Measurements from ENCODE around the gene LONP2. TPM values are rescaled to one million over a fixed set of nuclear protein-coding genes. Genes with fewer than 3 reads are reported as not detected.
A peak's percentile ranks its signal among the peaks of the same experiment; 100 is the strongest.

The LONP2 gene, protein sequence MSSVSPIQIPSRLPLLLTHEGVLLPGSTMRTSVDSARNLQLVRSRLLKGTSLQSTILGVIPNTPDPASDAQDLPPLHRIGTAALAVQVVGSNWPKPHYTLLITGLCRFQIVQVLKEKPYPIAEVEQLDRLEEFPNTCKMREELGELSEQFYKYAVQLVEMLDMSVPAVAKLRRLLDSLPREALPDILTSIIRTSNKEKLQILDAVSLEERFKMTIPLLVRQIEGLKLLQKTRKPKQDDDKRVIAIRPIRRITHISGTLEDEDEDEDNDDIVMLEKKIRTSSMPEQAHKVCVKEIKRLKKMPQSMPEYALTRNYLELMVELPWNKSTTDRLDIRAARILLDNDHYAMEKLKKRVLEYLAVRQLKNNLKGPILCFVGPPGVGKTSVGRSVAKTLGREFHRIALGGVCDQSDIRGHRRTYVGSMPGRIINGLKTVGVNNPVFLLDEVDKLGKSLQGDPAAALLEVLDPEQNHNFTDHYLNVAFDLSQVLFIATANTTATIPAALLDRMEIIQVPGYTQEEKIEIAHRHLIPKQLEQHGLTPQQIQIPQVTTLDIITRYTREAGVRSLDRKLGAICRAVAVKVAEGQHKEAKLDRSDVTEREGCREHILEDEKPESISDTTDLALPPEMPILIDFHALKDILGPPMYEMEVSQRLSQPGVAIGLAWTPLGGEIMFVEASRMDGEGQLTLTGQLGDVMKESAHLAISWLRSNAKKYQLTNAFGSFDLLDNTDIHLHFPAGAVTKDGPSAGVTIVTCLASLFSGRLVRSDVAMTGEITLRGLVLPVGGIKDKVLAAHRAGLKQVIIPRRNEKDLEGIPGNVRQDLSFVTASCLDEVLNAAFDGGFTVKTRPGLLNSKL
- total RNA-seq = 54.5 and 56.8 TPM in 2 replicates

DNA sequence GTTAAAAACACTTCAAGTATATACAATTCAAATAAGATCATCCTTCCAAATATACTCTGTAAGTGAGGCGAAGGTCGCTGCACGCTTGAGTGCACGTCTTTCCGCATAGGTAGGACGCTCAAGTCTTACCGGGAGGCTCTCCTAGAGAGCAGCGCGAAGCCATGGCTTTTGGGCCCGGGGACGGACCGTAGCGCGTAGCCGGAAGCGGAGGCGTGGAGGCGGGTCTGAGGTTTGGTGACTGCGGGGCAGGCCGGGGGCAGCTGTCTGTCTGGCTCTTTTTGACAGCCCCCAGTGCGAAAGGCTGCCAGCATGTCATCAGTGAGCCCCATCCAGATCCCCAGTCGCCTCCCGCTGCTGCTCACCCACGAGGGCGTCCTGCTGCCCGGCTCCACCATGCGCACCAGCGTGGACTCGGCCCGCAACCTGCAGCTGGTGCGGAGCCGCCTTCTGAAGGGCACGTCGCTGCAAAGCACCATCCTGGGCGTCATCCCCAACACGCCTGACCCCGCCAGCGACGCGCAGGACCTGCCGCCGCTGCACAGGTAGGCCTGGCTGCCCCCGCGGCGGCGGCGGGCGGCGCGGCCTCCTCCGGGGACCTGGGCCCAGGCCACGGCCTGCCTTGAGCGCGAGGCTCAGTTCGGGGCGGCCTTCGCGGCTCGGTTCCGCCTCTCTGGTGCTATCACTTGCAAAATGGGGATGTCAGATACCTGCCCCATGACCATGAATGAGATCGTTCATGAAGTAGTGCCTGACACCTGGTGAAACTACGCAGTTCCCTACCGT is at the start of gene LONP2:
Gene LONP2 (plus strand): TSS at position 221 of the 783 bp plus-strand sequence. CDS start 89 bp downstream, at position 310.
- Histone ChIP-seq H2AFZ (ENCODE audit: low read length) (peak within 1 kb of the TSS; percentile 98), H3K27me3 (ENCODE audit: insufficient read depth, low read length) (no peaks in the 10 kb centered on the region), H4K20me1 (ENCODE audit: insufficient read depth, low read length) (peaks cover 38% of the 10 kb centered on the region), H3K36me3 (ENCODE audit: insufficient read depth, low read length) (no peaks in the 10 kb centered on the region), H3K27ac (ENCODE audit: low read depth, low read length) (peak within 1 kb of the TSS; percentile 90), H3K4me2 (ENCODE audit: insufficient read depth, low read length) (peak within 1 kb of the TSS; percentile 97), H3K79me2 (ENCODE audit: insufficient read depth, low read length) (peaks cover 53% of the 10 kb centered on the region), H3K4me3 (ENCODE audit: insufficient read depth, low read length) (peak within 1 kb of the TSS; percentile 98), H3K9me3 (ENCODE audit: low read depth, low read length) (no peaks in the 10 kb centered on the region), H3K4me1 (ENCODE audit: insufficient read depth, low read length) (peaks cover 20% of the 10 kb centered on the region)
- TF ChIP-seq, protein P1, sequence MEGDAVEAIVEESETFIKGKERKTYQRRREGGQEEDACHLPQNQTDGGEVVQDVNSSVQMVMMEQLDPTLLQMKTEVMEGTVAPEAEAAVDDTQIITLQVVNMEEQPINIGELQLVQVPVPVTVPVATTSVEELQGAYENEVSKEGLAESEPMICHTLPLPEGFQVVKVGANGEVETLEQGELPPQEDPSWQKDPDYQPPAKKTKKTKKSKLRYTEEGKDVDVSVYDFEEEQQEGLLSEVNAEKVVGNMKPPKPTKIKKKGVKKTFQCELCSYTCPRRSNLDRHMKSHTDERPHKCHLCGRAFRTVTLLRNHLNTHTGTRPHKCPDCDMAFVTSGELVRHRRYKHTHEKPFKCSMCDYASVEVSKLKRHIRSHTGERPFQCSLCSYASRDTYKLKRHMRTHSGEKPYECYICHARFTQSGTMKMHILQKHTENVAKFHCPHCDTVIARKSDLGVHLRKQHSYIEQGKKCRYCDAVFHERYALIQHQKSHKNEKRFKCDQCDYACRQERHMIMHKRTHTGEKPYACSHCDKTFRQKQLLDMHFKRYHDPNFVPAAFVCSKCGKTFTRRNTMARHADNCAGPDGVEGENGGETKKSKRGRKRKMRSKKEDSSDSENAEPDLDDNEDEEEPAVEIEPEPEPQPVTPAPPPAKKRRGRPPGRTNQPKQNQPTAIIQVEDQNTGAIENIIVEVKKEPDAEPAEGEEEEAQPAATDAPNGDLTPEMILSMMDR (IDR thresholded peaks at IDR 0.05; ENCODE audit: extremely low read depth, low read depth, low read length) = no peak
- peak; percentile 96 for DNase-seq (ENCODE audit: insufficient read length, low spot score, missing footprints)

DNA sequence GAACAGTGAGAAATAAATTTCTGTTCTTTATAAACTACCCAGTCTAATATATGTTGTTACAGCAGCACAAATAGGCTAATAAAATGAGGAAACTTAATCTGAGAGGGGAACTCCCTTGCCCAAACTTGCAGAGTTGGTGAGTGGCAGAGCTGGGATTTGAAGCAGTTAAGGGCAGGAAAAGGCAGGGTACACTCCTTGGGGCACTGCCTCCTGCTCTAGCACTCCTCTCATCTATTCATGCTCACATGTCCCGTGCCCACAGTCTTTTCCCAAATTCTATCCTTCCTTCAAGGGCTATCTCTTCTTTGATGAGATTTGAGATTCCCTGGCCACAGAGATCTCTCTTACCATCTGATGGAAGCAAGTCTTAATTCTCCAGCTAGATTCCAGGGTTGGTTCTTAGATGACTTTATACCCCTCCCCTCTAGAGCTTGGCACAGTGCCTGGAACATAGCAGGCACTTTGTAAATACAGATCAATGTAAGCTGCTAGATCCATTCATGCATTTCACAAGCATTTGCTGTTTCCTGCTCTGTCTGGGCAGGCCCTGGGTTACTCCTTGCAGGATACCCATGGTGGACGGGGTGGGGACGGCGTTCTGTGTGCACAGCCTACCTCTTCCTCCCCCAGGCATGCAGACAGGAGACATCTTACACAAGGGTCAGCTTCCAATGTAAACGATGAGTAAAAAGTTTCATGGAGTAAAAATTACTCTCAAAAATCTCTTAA is 49.1 kb upstream of the LONP2 start:
- DNase-seq (ENCODE audit: insufficient read length, low spot score, missing footprints) = no peak
- Histone ChIP-seq H3K4me2 (ENCODE audit: insufficient read depth, low read length) (no peak overlapping the region), H3K4me3 (ENCODE audit: insufficient read depth, low read length) (no peak overlapping the region), H3K79me2 (ENCODE audit: insufficient read depth, low read length) (no peaks in the 10 kb centered on the region), H3K27ac (ENCODE audit: low read depth, low read length) (no peak overlapping the region), H3K36me3 (ENCODE audit: insufficient read depth, low read length) (no peaks in the 10 kb centered on the region), H4K20me1 (ENCODE audit: insufficient read depth, low read length) (no peaks in the 10 kb centered on the region), H3K4me1 (ENCODE audit: insufficient read depth, low read length) (no peaks in the 10 kb centered on the region), H2AFZ (ENCODE audit: low read length) (peak overlapping the region; percentile 22), H3K9me3 (ENCODE audit: low read depth, low read length) (no peaks in the 10 kb centered on the region), H3K27me3 (ENCODE audit: insufficient read depth, low read length) (no peaks in the 10 kb centered on the region)
- TF ChIP-seq, protein P1 (IDR thresholded peaks at IDR 0.05; ENCODE audit: extremely low read depth, low read depth, low read length) = no peak

DNA sequence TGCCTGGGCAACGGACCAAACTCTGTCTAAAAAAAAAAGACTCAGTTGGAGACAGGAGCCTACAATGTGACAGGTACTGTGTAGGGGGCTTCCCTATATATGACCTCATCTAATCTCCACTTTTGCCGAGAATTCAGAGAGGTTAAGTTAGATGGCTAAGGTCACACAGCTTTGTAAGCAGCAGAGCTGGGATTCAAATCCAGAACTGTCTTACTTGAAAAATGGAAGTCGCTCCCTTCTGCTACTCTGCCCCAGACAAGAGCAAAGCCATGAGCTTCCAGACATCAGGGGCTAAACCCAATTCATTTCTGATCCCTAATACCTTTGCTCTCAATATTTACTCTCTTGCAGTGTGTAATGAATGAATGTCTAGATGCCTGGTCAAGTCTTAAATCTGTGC is 46.8 kb upstream of the LONP2 start:
- DNase-seq (ENCODE audit: insufficient read length, low spot score, missing footprints) = no peak
- Histone ChIP-seq H3K9me3 (ENCODE audit: low read depth, low read length) (no peaks in the 10 kb centered on the region), H3K79me2 (ENCODE audit: insufficient read depth, low read length) (no peaks in the 10 kb centered on the region), H3K4me2 (ENCODE audit: insufficient read depth, low read length) (no peak overlapping the region), H4K20me1 (ENCODE audit: insufficient read depth, low read length) (no peaks in the 10 kb centered on the region), H3K27me3 (ENCODE audit: insufficient read depth, low read length) (no peaks in the 10 kb centered on the region), H3K4me1 (ENCODE audit: insufficient read depth, low read length) (no peaks in the 10 kb centered on the region), H3K36me3 (ENCODE audit: insufficient read depth, low read length) (no peaks in the 10 kb centered on the region), H3K4me3 (ENCODE audit: insufficient read depth, low read length) (no peak overlapping the region), H2AFZ (ENCODE audit: low read length) (no peak overlapping the region), H3K27ac (ENCODE audit: low read depth, low read length) (no peak overlapping the region)
- TF ChIP-seq, protein P1 (IDR thresholded peaks at IDR 0.05; ENCODE audit: extremely low read depth, low read depth, low read length) = no peak

All from osteoblast (primary cell).